Activated CD8-positive, alpha-beta memory T cell treated with anti-CD3 and anti-CD28 coated beads, Interleukin-2, amount 50 U/mL, for 1 hour (primary cell): Measurements from ENCODE around the gene ADGRD1.

Experiments used
- DNase-seq: peaks from one replicate; pipeline ENCODE4 v3.0.0-alpha.2; 2020; ENCODE audit errors: extremely low read depth

Gene ADGRD1

DNA sequence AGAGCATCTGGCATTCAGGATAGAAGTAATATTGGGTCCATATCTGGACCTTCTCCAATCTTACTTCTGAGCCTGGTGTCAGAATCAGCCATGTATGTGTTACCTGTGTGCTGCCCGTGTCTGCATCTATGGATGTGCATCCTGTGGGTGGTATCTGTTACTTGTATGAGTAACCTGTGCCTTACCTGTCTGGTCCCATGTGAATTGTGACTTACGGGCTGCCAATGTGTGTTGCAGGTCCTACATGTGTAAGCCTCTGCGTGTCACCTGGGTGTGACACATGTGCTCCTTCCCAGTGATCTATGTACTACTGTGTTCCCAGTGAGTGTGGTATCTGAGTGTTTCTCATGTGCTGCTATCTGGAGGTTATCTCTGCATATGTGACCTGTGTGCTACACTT, 208.4 kb downstream of the ADGRD1 start:
- no peak for DNase-seq

DNA sequence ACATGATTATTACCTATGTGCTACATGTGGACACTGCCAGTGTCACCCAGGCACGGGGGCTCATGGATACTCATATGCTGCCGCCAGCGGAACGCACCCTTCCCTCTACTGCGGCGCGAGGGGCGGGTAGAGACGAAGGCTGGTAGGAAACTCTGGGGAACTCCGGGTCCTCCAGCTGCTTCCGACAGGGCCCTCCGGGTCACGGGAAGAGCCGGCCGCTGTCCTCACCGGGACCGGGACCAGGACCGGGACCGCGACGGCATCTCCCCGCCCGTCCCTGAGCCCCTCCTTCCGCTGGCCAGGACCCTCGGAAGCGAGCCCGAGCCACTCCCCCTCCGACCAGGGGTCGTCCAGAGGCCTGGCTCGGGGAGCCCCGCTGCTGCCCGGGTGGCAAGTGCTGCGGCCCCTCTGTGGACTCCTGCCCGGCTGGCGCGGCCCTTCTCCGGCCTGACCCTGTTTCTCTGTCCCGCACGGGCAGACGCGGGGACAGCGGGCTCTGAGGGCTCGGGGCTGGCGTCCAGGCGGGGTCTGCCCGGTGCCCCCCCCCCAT, 209.6 kb downstream of the ADGRD1 start:
- DNase-seq, result no peak

GRCh38 chr12:131164096-131164872, 210.6 kb downstream of the ADGRD1 start:
- DNase-seq, result no peak

GRCh38 chr12:131166717-131167116, 213.0 kb downstream of the ADGRD1 start:
- no peak for DNase-seq

DNA sequence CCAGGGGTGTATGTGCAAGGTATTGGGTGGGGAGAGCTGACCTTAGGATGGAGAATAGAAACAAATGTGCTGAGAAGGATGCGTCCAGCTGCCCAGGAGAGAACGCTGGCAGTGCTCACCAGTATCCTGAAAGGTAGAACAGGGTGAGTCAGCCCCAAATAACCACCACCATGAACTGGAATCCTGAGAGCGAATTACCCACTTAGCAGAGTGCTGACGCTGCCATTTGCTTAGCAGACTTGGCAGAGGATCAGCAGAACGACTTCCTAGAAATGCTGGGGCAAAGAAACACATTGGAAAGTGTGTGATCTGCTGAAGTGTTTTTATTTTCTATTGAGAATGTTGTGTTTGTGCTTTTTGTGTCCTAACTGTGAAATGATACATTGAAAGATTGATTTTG, 213.6 kb downstream of the ADGRD1 start:
- DNase-seq, result no peak

- DNase-seq, result no peak
Measured at GRCh38 chr12:131171029-131171428, 217.3 kb downstream of the ADGRD1 start.

GRCh38 chr12:131174901-131175300, 221.2 kb downstream of the ADGRD1 start:
- DNase-seq, result no peak

- DNase-seq, result no peak
Measured at GRCh38 chr12:131176266-131176665, 222.6 kb downstream of the ADGRD1 start.

DNA sequence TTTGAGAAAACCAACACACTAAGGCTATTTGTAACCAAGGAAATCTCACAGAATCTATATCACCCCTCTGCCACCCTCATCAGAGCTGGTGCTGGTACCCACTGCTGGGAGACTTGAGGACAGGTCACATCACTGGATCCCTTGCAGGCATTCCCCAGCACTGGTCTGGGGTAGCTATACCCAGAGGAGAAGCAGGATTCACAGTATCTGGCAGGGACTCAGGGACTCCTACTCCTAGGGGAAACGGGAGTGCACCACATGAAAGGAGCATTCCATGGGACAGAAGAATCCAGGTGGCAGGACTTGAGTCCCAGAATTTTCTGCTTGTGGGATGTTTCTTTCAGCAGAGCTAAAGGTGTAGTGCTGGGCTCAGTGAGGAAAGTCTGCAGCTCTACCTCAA, 223.2 kb downstream of the ADGRD1 start:
- no peak for DNase-seq

DNA sequence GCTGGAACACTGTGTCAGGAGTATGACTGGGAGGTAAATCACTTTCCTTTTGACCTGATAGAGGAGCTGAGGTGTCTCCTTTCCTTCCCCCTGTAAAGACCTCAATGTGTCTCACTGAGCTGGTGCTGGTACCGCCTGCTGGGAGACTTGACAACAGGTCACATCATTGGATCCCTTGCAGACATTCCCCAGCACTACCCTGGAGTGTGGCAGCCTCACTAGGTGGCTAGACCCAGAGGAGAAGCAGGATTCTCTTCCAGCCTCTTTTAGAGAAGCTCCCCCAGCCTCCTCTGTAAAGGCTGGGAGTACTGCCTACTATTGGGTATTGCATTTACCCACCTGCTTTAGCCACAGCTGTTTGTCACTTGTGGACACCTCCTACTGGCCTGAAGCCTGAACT, 223.9 kb downstream of the ADGRD1 start:
- no peak for DNase-seq

- DNase-seq, result no peak
Measured at GRCh38 chr12:131187602-131188001, 233.9 kb downstream of the ADGRD1 start.

DNA sequence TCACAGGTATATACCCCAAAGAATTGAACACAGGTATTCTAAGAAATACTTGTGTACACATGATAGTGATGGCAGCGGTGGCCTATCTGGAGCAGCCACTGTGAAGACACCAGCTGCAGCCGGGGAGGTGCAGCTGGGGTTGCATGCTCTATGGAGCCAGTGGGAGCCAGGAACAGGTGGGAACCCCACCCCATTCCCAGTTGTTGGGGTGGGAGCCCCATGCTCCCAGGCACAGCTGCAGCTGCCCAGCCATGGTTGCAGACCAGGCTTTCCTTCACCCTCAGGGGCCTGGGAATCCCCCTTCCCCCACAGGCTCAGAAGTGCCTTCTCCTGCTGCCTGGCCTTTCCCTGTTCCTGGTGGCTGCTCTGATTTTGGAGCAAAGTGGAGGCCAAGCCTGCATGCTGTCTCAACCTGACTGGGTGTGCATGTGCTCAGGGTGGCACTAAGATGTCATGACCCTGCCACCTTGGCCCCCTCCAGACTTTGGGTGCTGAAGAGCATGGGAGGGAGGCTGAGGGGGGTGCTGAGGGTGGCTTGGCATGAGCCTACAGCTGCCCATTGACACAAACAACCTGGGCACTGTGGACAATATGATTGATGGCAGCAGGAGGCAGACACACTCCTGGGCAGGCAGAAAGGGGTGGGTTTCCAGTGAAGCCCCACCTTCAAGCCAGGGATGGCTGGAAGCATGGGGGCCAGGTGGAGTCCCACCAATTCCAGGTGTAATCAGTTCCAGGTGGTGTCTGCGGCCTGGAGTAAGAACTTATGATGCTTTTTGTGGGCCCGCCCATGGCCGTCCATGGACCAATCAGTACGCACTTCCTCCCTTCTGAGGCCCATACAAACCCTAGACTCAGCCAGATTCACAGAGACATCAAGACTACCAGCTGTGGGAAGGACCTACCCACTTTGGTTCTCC, 234.7 kb downstream of the ADGRD1 start:
- no peak for DNase-seq

DNA sequence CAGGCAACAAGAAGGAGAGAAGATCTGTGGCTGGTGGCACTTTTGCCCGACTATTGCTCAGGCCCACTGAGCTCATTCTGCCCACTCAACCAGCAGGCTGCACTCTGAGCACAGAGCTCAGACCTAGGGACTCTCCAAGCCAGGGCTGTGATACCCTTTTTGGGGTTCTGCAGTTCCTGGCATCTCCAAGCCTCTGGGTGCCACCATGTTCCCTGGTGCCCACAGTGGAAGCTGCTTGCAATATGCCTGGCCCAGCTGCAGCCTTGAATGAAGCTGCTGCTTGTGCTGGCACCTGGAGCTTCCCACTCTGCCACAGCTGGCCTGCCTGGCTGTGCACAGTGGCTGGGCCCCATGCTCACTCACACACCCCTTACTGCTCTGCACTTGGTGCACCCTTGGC, 236.1 kb downstream of the ADGRD1 start:
- no peak for DNase-seq

DNA sequence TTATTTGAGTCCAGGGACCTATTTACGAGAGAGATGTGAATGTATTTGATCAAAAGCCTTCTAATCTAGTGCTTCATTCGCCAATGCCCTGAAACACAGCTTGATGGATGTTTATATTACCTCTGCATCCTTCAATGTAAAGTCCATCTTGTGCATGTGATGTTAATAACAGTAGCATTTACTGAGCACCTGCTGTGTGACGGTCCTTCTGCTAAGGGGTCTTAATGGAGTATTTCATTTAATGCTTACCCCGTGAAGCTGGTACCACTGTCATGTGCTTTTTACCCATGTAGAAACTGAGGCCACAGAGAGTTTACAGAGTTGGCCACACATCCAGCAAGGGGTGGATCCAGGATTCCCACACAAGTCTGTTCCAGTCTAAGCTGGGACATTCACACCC, 237.3 kb downstream of the ADGRD1 start:
- DNase-seq, result no peak
